Mesenchymal stem cell (in vitro differentiated cells and primary cell): ENCODE measurements around the gene RASGRF2.

ENCODE experiments used
- DNase-seq: peaks from one replicate; pipeline ENCODE4 v3.0.0-alpha.2; 2013
- H2AFZ ChIP-seq: one replicate; pipeline ENCODE4 v1.6.1; 2013; ENCODE audit warnings: low read depth, mild to moderate bottlenecking, control low read depth, inconsistent platforms, low read length, moderate library complexity
- H2AK5ac ChIP-seq: 2 replicates; pipeline ENCODE4 v1.6.1; 2013; ENCODE audit warnings: low read length, moderate library complexity, mild to moderate bottlenecking, inconsistent platforms; ENCODE audit not compliant: severe bottlenecking
- H2BK120ac ChIP-seq: one replicate; pipeline ENCODE4 v1.6.1; 2013; ENCODE audit warnings: low read depth, mild to moderate bottlenecking, inconsistent platforms, low read length, moderate library complexity
- H2BK12ac ChIP-seq, 2 experiments: one replicate each; pipeline ENCODE4 v1.6.1; 2013; ENCODE audit warnings: inconsistent platforms in 2 of 2, low read length in 2 of 2, mild to moderate bottlenecking in 2 of 2, moderate library complexity in 2 of 2, control low read depth in 1 of 2
- H2BK15ac ChIP-seq: one replicate; pipeline ENCODE4 v1.6.1; 2013; ENCODE audit warnings: mild to moderate bottlenecking, low read depth, inconsistent platforms; ENCODE audit not compliant: poor library complexity, severe bottlenecking
- H2BK5ac ChIP-seq: 2 replicates; pipeline ENCODE4 v1.6.1; 2013; ENCODE audit warnings: low read depth, mild to moderate bottlenecking, low read length, control low read depth, inconsistent platforms; ENCODE audit not compliant: poor library complexity, severe bottlenecking
- H3K14ac ChIP-seq, 2 experiments: one replicate each; pipeline ENCODE4 v1.6.1; 2013; ENCODE audit warnings: inconsistent platforms in 2 of 2, low read length in 2 of 2, control low read depth in 1 of 2, mild to moderate bottlenecking in 1 of 2, moderate library complexity in 1 of 2
- H3K18ac ChIP-seq, 2 experiments: one replicate each; pipeline ENCODE4 v1.6.1; 2013; ENCODE audit warnings: inconsistent platforms in 2 of 2, low read length in 2 of 2, control low read depth in 1 of 2, low read depth in 1 of 2, mild to moderate bottlenecking in 1 of 2
- H3K23ac ChIP-seq, 2 experiments: one replicate each; pipeline ENCODE4 v1.6.1; 2013; ENCODE audit warnings: inconsistent platforms in 2 of 2, low read length in 2 of 2, mild to moderate bottlenecking in 2 of 2, moderate library complexity in 2 of 2, control low read depth in 1 of 2
- H3K27ac ChIP-seq: 2 replicates; pipeline ENCODE4 v1.5.1; 2013; ENCODE audit warnings: mild to moderate bottlenecking, moderate library complexity, low read length, control low read depth, inconsistent platforms; ENCODE audit not compliant: poor library complexity, severe bottlenecking
- H3K27me3 ChIP-seq, 2 experiments: 2 replicates each; pipeline versions ENCODE4 v1.6.1 to v1.7.0; 2013; ENCODE audit warnings: low read length in 2 of 2, mild to moderate bottlenecking in 2 of 2, moderate library complexity in 2 of 2, control low read depth in 1 of 2, inconsistent platforms in 1 of 2; ENCODE audit not compliant: control insufficient read depth in 1 of 2, insufficient read depth in 1 of 2
- H3K36me3 ChIP-seq, 2 experiments: 2 replicates each; pipeline versions ENCODE4 v1.6.1 to v1.7.0; 2013; ENCODE audit warnings: low read length in 2 of 2, control low read depth in 1 of 2, inconsistent platforms in 1 of 2, low read depth in 1 of 2, mild to moderate bottlenecking in 1 of 2; ENCODE audit not compliant: insufficient read depth in 2 of 2, control insufficient read depth in 1 of 2
- H3K4ac ChIP-seq, 2 experiments: one replicate each; pipeline ENCODE4 v1.6.1; 2013; ENCODE audit warnings: inconsistent platforms in 2 of 2, low read length in 2 of 2, mild to moderate bottlenecking in 2 of 2, moderate library complexity in 2 of 2, control low read depth in 1 of 2, low read depth in 1 of 2
- H3K4me1 ChIP-seq: 2 replicates; pipeline ENCODE4 v1.6.1; 2013; ENCODE audit warnings: low read depth, low read length, control low read depth; ENCODE audit not compliant: control insufficient read depth, insufficient read depth
- H3K4me2 ChIP-seq: 2 replicates; pipeline ENCODE4 v1.6.1; 2013; ENCODE audit warnings: low read length, mild to moderate bottlenecking, inconsistent platforms; ENCODE audit not compliant: poor library complexity, severe bottlenecking
- H3K4me3 ChIP-seq, 2 experiments: 2 replicates each; pipeline versions ENCODE4 v1.5.1 to v1.7.0; 2013; ENCODE audit warnings: low read length in 2 of 2, mild to moderate bottlenecking in 2 of 2, control low read depth in 1 of 2, low read depth in 1 of 2; ENCODE audit not compliant: insufficient read depth in 1 of 2
- H3K79me1 ChIP-seq: replicated peaks from 2 replicates; pipeline ENCODE4 v1.6.1; 2013; ENCODE audit warnings: mild to moderate bottlenecking, control low read depth, low read length, inconsistent platforms; ENCODE audit not compliant: poor library complexity, severe bottlenecking
- H3K9ac ChIP-seq: 2 replicates; pipeline ENCODE4 v1.7.0; 2013; ENCODE audit warnings: mild to moderate bottlenecking, low read length, moderate library complexity
- H3K9me3 ChIP-seq: 2 replicates; pipeline ENCODE4 v1.7.0; 2013; ENCODE audit warnings: mild to moderate bottlenecking, low read length; ENCODE audit not compliant: control insufficient read depth
- H4K8ac ChIP-seq: one replicate; pipeline ENCODE4 v1.6.1; 2013; ENCODE audit warnings: inconsistent platforms, mild to moderate bottlenecking, low read length, moderate library complexity
- H4K91ac ChIP-seq: one replicate; pipeline ENCODE4 v1.6.1; 2013; ENCODE audit warnings: mild to moderate bottlenecking, low read length, inconsistent platforms
- WGBS: methylation state at CpG from one replicate; pipeline ENCODE4 v1.1.7; 2013; ENCODE audit warnings: mixed read lengths; 5-methylcytosine and 5-hydroxymethylcytosine counted together

The RASGRF2 gene

GRCh38 chr5:81035522-81035921, 75.4 kb downstream of the RASGRF2 start:
- WGBS: 85% methylated on average over 1 of the region's 2 CpGs
- Histone ChIP-seq H4K91ac (no peak overlapping the region), H2BK120ac (no peak overlapping the region), H3K4me2 (no peak overlapping the region), H3K4me3 (no peak overlapping the region), H2BK5ac (no peak overlapping the region), H3K18ac (no peak overlapping the region), H3K23ac (no peak overlapping the region), H3K4me1 (no peaks in the 10 kb centered on the region), H2AK5ac (no peak overlapping the region), H3K79me1 (no peaks in the 10 kb centered on the region), H3K9ac (no peak overlapping the region), H3K36me3 (no peaks in the 10 kb centered on the region), H3K27ac (no peak overlapping the region), H2AFZ (no peak overlapping the region), H2BK15ac (no peak overlapping the region), H3K9me3 (no peaks in the 10 kb centered on the region), H3K4ac (no peak overlapping the region), H4K8ac (no peak overlapping the region), H2BK12ac (no peak overlapping the region), H3K14ac (no peak overlapping the region), H3K27me3 (no peaks in the 10 kb centered on the region)
- no peak for DNase-seq

GRCh38 chr5:81038495-81038894, 78.3 kb downstream of the RASGRF2 start:
- no peak overlapping the region for H2AK5ac ChIP-seq
- no peak overlapping the region for H4K91ac ChIP-seq
- no peak overlapping the region for H2AFZ ChIP-seq
- H3K36me3 ChIP-seq: no peaks in the 10 kb centered on the region
- no peak overlapping the region for H3K4me2 ChIP-seq
- no peak overlapping the region for H2BK120ac ChIP-seq
- no peak overlapping the region for H2BK12ac ChIP-seq
- no peaks in the 10 kb centered on the region for H3K4me1 ChIP-seq
- no peak overlapping the region for H2BK5ac ChIP-seq
- no peak overlapping the region for H3K4ac ChIP-seq
- no peak for DNase-seq
- no peaks in the 10 kb centered on the region for H3K79me1 ChIP-seq
- H3K14ac ChIP-seq: no peak overlapping the region
- no peak overlapping the region for H3K18ac ChIP-seq
- peaks cover 3% of the 10 kb centered on the region for H3K9me3 ChIP-seq
- H3K9ac ChIP-seq: no peak overlapping the region
- H3K27me3 ChIP-seq: no peaks in the 10 kb centered on the region
- WGBS: no CpG with 5 or more reads among the region's 1 CpG
- no peak overlapping the region for H3K4me3 ChIP-seq
- no peak overlapping the region for H2BK15ac ChIP-seq
- H4K8ac ChIP-seq: no peak overlapping the region
- H3K23ac ChIP-seq: no peak overlapping the region
- H3K27ac ChIP-seq: no peak overlapping the region

GRCh38 chr5:81044868-81045267, 84.7 kb downstream of the RASGRF2 start:
- no peak overlapping the region for H3K14ac ChIP-seq
- no peak overlapping the region for H3K23ac ChIP-seq
- no peak overlapping the region for H3K27ac ChIP-seq
- no peak overlapping the region for H3K4me2 ChIP-seq
- peaks cover 3% of the 10 kb centered on the region for H3K9me3 ChIP-seq
- H2BK15ac ChIP-seq: no peak overlapping the region
- no peak overlapping the region for H4K91ac ChIP-seq
- H3K9ac ChIP-seq: no peak overlapping the region
- no peaks in the 10 kb centered on the region for H3K79me1 ChIP-seq
- H2BK120ac ChIP-seq: no peak overlapping the region
- no peak overlapping the region for H2BK12ac ChIP-seq
- H3K4ac ChIP-seq: no peak overlapping the region
- no peak overlapping the region for H3K4me3 ChIP-seq
- H3K27me3 ChIP-seq: peaks cover 0 to 2% of the 10 kb centered on the region in 2 experiments
- H4K8ac ChIP-seq: no peak overlapping the region
- no peak overlapping the region for H2BK5ac ChIP-seq
- H3K18ac ChIP-seq: no peak overlapping the region
- no peak overlapping the region for H2AFZ ChIP-seq
- peaks cover 2% of the 10 kb centered on the region for H3K4me1 ChIP-seq
- DNase-seq: no peak
- H3K36me3 ChIP-seq: no peaks in the 10 kb centered on the region
- WGBS: 66% methylated on average over 4 of the region's 4 CpGs
- H2AK5ac ChIP-seq: no peak overlapping the region

- Histone ChIP-seq H2BK15ac (no peak overlapping the region), H3K36me3 (no peaks in the 10 kb centered on the region), H3K18ac (no peak overlapping the region), H3K4me2 (no peak overlapping the region), H3K14ac (no peak overlapping the region), H3K4me3 (no peak overlapping the region), H3K27ac (no peak overlapping the region), H2BK5ac (no peak overlapping the region), H4K8ac (no peak overlapping the region), H2BK120ac (no peak overlapping the region), H3K9me3 (peaks cover 3% of the 10 kb centered on the region), H3K9ac (no peak overlapping the region), H3K23ac (no peak overlapping the region), H3K27me3 (peaks cover 0 to 3% of the 10 kb centered on the region in 2 experiments), H2AFZ (no peak overlapping the region), H3K4ac (no peak overlapping the region), H3K4me1 (peaks cover 2% of the 10 kb centered on the region), H2BK12ac (no peak overlapping the region), H3K79me1 (no peaks in the 10 kb centered on the region), H2AK5ac (no peak overlapping the region), H4K91ac (no peak overlapping the region)
- DNase-seq: no peak
Observed at GRCh38 chr5:81045389-81045807, 85.2 kb downstream of the RASGRF2 start.
